Retinal pigment epithelial cell (primary cell): Measurements from ENCODE around the gene MRM2.

Experiments used
- DNase-seq: peaks from one replicate; pipeline ENCODE4 v3.0.0-alpha.2; 2010; ENCODE audit warnings: low read depth
- H3K4me3 ChIP-seq: 2 replicates; pipeline ENCODE4 v1.5.1; 2011; ENCODE audit warnings: mild to moderate bottlenecking, low read length, control low read depth, moderate library complexity
- CTCF ChIP-seq: conservative IDR thresholded peaks from 2 replicates; pipeline ENCODE4 v1.5.1; 2011; ENCODE audit warnings: low read depth, low read length, control low read depth, inconsistent platforms

Gene MRM2

GRCh38 chr7:2210551-2211258 is 31.3 kb downstream of the MRM2 start:
- H3K4me3 ChIP-seq: no peak overlapping the region
- DNase-seq: no peak
- TF ChIP-seq CTCF: no peak

GRCh38 chr7:2209961-2210323 is 32.1 kb downstream of the MRM2 start:
- TF ChIP-seq CTCF: no peak
- H3K4me3 ChIP-seq: no peak overlapping the region
- no peak for DNase-seq

GRCh38 chr7:2209146-2209960 is 32.7 kb downstream of the MRM2 start:
- TF ChIP-seq CTCF: peak; percentile 86
- H3K4me3 ChIP-seq: no peak overlapping the region
- DNase-seq: peak; percentile 16

DNA sequence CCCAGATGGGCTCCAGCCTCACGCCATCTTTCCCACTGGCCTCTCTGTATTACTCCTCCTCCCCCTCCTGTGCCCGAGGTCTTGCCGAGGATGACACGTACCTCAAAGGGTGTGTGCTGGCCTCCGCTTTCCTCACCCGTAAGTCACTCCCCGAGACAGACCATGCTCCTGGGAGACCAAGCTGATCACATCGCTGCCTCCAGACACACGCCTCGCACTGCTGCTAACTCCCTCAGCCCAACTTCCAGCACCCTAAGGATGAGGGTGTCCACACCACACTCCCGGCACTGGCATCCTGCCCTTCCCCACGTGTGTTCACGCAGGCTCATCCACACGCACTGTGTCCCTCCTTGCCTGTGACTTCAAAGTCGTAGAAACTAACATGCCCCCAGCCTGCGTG is 33.3 kb downstream of the MRM2 start:
- H3K4me3 ChIP-seq: no peak overlapping the region
- DNase-seq: no peak
- no peak for TF ChIP-seq CTCF

DNA sequence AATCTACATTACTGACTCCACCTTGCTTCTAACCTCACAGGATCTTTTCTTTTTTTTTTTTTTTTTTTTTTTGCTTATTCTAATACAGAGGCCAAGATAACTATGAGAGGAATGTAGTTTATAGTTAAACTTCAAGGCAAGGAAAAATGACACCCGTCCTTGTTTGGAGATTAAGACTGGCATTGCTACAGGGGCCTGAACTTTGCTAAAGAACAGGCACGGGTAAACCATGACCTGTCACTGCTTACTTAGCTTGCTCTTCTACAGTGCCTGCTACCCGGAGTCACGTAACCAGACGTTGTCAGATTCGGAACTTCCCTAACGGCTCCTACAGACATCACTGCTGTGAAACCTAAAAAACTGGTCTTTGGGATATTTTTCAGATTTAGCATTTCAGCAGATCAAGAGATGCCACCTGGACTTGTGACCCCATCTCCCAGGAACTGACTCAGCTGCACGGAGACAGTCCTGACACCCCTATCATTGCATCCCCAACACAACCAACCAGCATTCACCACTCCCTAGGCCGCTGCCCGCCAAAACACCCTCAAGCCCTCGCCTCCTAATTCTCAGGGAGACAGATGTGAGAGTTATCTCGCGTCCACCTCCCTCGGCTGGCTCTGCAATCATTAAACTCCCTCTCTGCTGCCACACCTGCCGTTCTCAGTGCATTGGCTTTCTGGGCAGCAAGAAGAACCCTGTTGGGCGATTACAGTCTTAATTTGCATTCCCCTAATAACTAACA is 36.8 kb downstream of the MRM2 start:
- peak; percentile 13 for DNase-seq
- no peak overlapping the region for H3K4me3 ChIP-seq
- no peak for TF ChIP-seq CTCF

GRCh38 chr7:2204446-2204845 is 37.6 kb downstream of the MRM2 start:
- DNase-seq: no peak
- no peak for TF ChIP-seq CTCF
- no peak overlapping the region for H3K4me3 ChIP-seq
